DMS53 (cell line): Measurements from ENCODE around the gene ASPG.

Source experiments
- DNase-seq: peaks from one replicate; lab custom pipeline; 2025; lab: John Stamatoyannopoulos, UW

The ASPG gene

DNA sequence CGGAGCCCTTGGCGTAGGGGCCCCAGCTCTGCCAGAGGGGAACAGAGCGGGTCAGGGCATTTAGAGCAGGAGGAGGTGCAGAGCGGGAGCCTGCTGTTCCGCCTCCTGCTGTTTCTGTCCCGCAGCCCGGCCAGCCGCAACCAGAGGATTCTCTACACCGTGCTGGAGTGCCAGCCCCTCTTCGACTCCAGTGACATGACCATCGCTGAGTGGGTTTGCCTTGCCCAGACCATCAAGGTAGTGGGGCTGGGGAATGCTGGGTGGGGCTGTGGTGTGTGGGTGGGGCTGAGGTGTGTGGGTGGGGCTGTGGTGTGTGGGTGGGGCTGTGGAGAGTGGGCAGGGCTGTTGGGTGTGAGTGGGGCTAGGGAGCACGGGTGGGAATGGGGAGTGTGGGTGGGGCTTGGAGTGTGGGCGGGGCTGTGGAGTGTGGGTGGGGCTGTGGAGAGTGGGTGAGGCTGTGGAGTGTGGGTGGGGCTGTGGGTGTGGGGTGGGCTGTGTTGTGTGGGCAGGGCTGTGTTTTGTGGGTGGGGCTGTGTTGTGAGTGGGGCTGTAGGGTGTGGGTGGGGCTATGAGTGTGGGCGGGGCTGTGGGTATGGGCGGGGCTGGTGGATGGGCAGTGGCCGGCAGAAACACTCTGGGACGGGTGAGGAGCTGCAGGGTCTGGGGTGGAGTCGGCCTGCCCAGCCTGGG is 8.0 kb downstream of the ASPG start:
- no peak for DNase-seq

GRCh38 chr14:104094056-104094708 is 8.7 kb downstream of the ASPG start:
- no peak for DNase-seq

DNA sequence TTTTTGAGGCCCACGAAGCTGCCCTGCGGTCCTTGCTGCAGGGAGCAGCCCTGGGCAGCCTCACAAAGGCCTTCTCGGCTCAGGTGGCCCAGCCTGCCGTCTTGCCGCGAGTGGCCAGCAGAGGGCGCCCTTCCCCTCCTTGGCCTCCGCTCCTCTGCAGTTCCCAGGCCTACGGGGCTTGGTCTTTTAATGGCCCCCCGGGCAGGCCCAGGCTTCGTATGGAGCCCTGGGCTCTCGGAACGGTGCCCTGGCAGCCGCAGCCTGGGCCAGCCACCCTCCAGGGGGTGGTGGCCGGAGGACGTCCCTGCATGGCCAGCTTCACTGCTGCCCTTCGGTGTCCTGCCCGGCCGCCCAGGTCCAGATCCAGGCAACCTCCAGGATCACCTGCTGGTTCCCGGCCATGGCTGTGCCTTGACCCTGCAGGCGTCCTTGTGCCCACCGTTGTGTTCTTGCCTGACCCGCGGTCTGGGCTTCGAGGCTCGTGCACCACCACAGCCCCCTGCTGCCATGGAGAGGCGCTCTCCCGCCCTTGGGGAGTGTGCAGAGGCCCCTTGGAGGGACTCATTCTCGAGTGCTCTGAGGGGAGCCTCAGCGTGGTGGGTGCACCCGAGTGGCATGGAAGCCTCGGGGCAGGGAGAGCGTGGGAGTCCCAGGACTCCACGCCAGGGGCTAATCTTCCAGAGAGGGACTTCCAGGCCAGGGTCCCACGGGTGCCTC is 9.4 kb downstream of the ASPG start:
- peak; percentile 46 for DNase-seq

GRCh38 chr14:104095426-104096310 is 10.2 kb downstream of the ASPG start:
- no peak for DNase-seq

DNA sequence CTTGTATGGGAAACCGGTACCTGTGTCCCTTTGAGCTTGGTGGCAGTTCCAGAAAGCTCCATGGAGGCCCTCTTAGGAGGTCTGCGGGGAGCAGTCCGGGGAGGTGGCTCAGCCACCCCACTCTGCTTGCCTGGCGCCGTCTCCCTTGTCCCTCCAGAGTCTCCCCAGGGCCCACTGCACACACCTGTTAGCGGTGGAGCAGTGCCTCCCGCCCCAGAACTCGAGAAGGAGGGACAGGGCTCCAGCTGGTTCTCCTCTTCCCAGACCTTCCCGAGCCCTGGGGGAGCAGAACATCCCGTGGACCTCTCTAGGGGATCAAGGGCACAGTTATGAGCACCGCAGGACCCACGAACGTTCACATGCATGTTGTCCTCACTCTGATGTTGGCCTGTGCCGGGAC is 10.8 kb downstream of the ASPG start:
- DNase-seq = no peak

GRCh38 chr14:104096751-104097700 is 11.5 kb downstream of the ASPG start:
- no peak for DNase-seq

GRCh38 chr14:104098272-104099095 is 13.0 kb downstream of the ASPG start:
- no peak for DNase-seq

DNA sequence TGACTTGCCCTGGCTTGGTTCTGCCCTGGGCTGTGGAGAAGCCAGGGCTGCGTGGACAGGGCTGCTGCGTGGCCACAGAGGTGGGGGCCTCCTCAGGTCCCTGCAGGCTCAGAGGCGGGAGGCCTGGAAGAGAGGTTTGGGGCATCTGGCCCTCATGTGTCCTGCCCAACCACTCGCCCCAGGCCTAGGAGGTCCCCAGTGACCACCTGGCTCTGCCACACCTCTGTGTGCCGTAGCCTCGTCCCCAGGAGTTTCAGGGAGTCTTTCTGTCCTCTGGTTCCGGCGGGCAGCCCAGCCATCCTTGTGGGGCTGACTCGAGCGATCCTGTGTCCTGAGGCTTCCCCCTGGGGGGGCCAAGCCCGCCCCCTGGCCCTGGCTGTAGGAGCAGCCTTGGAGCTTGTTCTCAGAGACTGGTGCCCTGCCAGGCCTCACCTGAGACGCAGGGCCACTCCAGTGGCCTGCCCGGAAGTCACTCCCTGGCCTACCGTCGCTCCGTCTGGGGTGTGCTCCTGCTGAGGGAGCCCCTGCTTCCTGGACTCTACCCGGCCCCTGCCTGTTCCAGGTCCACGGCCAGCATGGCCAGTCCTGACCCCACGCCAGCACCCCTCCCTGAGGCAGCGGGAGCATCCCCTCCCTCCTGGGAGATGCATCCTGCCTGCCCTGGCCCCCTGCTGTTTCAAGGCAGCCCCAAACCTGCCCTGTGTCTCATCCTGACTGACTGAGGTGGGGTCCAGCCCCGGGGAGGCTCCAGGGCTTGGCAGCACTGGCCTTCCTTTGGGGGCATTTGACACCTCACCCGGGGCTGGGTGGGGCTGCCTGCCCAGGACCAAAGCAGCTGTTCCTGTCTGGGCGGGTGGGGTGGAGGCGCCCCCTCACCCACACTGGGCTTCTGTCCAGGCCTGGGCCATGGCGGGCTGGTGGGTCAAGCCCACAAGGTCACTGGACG is 13.9 kb downstream of the ASPG start:
- no peak for DNase-seq

DNA sequence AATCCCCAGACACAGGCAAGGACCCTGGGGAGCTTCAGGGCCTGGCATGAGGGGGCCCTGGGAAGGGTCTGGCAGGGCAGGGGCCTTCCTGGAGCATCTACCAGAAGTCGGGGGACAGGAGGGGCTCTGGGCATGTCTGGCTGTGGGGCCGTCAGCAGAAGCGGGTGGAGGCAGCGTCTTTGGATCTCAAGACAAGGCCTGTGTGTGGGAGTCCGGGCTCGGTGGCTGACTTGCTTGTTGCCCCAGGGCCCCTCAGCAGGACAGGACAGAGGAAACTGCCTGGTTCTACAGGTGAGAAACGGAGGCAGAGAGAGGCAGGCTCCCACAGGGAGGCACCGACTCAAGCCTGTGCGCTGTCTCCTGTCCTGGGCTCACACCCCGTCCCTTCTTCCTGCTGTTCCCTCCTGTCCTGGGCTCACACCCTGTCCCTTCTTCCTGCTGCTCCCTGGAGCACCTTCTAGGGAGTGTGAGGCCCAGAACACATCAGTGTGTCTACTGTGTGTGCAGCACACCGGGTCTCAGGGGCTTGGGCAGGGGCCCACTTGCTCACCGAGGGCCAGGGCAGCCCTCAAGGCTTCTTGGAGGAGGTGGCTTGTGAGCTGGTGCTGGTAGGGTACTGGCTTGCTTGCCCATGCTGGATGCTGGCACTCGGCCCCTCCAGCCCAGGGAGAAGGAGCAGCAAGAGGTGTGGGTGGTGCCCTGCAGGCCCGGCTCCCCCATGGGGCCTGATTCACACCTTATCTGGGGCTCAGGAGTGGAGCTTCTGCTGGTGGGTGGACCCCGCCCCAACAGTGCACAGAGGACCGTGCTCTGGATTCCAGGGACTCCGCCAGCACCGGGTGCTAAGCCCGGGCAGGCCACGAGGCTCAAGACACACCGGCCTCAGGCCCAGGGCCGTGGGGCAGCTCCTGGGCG is 14.9 kb downstream of the ASPG start:
- DNase-seq = no peak

GRCh38 chr14:104101086-104101621 is 15.7 kb downstream of the ASPG start:
- no peak for DNase-seq

DNA sequence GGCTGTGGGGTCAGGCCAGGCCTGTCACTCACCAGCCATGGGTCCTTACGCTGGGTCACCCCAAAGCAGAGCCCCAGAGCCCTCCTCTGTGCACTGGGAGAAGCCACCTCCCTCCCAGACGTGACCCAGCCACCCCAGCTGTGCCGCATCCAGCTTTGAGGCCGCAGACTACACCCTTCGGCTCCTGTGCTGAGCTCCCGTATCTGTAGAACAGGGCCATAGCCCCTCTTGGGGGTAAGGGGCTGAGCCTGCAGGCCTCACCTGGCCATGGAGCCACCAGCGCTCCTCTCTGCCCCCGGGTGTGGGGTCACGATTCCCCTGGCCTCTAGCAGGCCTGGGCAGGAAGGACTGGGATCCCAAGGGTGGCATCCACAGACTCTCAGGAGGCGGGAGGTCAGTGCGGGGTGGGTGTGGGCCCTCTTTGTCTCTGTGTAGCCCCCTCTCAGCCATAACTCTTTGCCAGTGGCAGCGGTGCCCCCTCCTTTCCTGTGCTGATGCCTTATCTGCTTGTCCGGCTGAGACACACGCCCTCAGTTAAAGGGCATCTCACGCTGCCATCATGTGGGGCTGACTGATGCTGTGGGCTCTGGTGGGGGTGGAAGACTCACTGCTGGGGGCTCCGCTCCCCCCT is 16.3 kb downstream of the ASPG start:
- no peak for DNase-seq

- DNase-seq = no peak
Observed at GRCh38 chr14:104102282-104102914, 16.9 kb downstream of the ASPG start.

GRCh38 chr14:104103061-104103445 is 17.6 kb downstream of the ASPG start:
- DNase-seq = no peak

- no peak for DNase-seq
Observed at GRCh38 chr14:104103446-104104075, 18.1 kb downstream of the ASPG start.

- DNase-seq = no peak
Observed at GRCh38 chr14:104104076-104104901, 18.8 kb downstream of the ASPG start.
